KMS-11 (cell line): ENCODE data around the gene TNNI2.

Experiments used
- H2AFZ ChIP-seq: fragments of 200-600 bp; sonication (generic); 2 replicates; pipeline ENCODE4 v1.6.1; 2016; ENCODE audit warnings: antibody characterized with exemption, mixed run types, low read depth
- H3K27ac ChIP-seq: fragments of 200-600 bp; sonication (generic); 2 replicates; pipeline ENCODE4 v1.6.1; 2016; ENCODE audit warnings: mild to moderate bottlenecking, mixed run types
- H3K27me3 ChIP-seq: fragments of 200-600 bp; sonication (generic); 2 replicates; pipeline ENCODE4 v1.6.1; 2017; ENCODE audit warnings: mild to moderate bottlenecking, low read depth, mixed run types, moderate library complexity; ENCODE audit not compliant: insufficient read depth
- H3K36me3 ChIP-seq: fragments of 200-600 bp; sonication (generic); 2 replicates; pipeline ENCODE4 v1.6.1; 2017; ENCODE audit warnings: mild to moderate bottlenecking, mixed run types; ENCODE audit not compliant: insufficient read depth
- H3K4me1 ChIP-seq: fragments of 200-600 bp; sonication (generic); 2 replicates; pipeline ENCODE4 v1.6.1; 2016; ENCODE audit warnings: mild to moderate bottlenecking, low read depth, mixed run types; ENCODE audit not compliant: poor library complexity, severe bottlenecking
- H3K4me2 ChIP-seq: fragments of 200-600 bp; sonication (generic); 2 replicates; pipeline ENCODE4 v1.7.0; 2016; ENCODE audit warnings: mild to moderate bottlenecking, mixed run types
- H3K4me3 ChIP-seq: fragments of 200-600 bp; sonication (generic); IDR thresholded peaks from 2 replicates; pipeline ENCODE4 v1.6.1; 2017; ENCODE audit warnings: low read depth, low read length, mixed read lengths; ENCODE audit not compliant: insufficient read depth
- H3K79me2 ChIP-seq: fragments of 200-600 bp; sonication (generic); 2 replicates; pipeline ENCODE4 v1.6.1; 2016; ENCODE audit warnings: low read depth, mixed run types; ENCODE audit not compliant: insufficient read depth
- H3K9ac ChIP-seq: fragments of 200-600 bp; sonication (generic); 2 replicates; pipeline ENCODE4 v1.6.1; 2016; ENCODE audit warnings: mild to moderate bottlenecking, mixed run types
- H4K20me1 ChIP-seq: fragments of 200-600 bp; sonication (generic); 2 replicates; pipeline ENCODE4 v1.6.1; 2016; ENCODE audit warnings: mild to moderate bottlenecking, mixed run types; ENCODE audit not compliant: insufficient read depth
- TF ChIP-seq, protein P1 (sequence below): fragments of 200-600 bp; sonication (generic); conservative IDR thresholded peaks from 2 replicates; pipeline ENCODE4 v1.6.1; 2017; ENCODE audit warnings: low read depth, mild to moderate bottlenecking, antibody characterized with exemption, low read length, moderate library complexity, mixed read lengths

Gene TNNI2

DNA sequence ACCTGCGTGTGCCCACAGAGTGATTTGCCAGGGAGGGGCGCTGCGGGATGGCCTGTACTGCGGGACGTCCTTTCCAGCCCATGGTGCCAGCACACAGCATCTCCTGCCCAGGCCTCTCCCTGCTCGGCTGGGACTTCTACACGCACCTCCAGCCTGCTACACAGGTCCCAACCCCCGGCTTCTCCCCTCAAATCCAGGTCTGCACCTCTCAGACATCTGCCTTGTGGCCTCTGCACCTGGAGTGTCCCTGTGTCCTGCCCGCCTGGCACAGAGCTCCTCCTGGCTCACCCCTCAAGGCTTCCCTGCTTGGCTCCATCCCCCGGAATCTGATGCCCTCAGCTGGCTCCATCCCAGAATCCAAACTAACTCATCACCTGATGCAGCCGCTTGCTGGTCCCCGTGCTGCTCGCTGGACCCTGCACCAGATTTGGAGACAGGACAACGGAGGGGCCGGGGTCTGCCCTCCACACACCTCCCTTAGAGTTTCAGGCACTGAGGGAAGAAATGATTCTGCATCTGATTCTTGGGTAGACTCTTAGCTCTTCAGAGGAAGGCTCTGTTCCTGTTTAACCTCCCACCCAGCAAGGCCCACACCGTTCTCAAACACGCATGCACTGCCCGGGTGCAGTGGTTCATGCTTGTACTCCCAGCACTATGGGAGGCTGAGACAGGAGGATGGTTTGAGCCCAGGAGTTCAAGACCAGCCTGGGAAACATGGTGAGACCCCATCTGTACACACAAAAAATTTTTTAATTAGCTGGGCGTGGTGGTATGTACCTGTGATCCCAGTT lies 10.1 kb downstream of the TNNI2 start:
- H3K4me2 ChIP-seq, result no peak overlapping the region
- TF ChIP-seq, protein P1, sequence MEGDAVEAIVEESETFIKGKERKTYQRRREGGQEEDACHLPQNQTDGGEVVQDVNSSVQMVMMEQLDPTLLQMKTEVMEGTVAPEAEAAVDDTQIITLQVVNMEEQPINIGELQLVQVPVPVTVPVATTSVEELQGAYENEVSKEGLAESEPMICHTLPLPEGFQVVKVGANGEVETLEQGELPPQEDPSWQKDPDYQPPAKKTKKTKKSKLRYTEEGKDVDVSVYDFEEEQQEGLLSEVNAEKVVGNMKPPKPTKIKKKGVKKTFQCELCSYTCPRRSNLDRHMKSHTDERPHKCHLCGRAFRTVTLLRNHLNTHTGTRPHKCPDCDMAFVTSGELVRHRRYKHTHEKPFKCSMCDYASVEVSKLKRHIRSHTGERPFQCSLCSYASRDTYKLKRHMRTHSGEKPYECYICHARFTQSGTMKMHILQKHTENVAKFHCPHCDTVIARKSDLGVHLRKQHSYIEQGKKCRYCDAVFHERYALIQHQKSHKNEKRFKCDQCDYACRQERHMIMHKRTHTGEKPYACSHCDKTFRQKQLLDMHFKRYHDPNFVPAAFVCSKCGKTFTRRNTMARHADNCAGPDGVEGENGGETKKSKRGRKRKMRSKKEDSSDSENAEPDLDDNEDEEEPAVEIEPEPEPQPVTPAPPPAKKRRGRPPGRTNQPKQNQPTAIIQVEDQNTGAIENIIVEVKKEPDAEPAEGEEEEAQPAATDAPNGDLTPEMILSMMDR, result no peak
- H3K36me3 ChIP-seq, result no peaks in the 10 kb centered on the region
- no peak overlapping the region for H3K4me3 ChIP-seq
- no peaks in the 10 kb centered on the region for H3K79me2 ChIP-seq
- H3K9ac ChIP-seq, result no peak overlapping the region
- H2AFZ ChIP-seq, result no peak overlapping the region
- H3K4me1 ChIP-seq, result peaks cover 31% of the 10 kb centered on the region
- no peak overlapping the region for H3K27ac ChIP-seq
- no peaks in the 10 kb centered on the region for H4K20me1 ChIP-seq
- H3K27me3 ChIP-seq, result peaks cover 64% of the 10 kb centered on the region

DNA sequence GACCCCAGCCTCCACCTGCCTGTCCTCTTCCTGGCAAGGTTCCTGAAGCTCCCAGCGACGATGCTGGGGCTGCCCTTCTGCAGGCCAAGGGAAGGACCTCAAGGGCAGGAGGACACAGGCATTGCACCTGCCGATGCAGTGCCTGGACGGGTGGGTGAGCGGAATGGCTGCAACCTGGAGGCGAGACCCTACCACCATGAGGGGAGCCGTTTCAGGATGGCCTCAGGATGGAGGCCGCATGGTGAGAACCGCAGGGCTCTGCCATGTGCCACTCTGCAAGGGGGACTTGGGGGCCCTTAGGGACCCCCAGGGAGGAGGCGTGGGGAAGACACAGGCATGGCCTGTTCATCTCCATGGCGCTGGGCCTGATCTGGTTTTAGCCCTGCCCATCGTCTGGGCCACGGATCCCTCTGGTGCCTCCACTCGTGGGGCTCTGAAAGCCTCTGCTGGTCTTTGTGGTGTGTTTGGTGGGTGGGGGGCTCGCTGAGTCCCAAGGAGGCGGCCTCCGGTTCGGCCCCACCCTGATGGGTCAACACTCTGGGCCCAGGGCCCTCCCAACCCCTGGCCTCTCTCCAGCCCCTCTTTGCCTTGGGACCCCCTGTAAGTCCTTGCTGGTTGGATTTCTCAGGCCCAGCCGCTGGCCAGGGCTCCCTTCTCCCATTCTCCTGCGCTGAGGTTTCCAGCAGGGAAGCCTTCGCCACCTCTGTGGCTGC lies 12.8 kb downstream of the TNNI2 start:
- peaks cover 61% of the 10 kb centered on the region for H3K27me3 ChIP-seq

DNA sequence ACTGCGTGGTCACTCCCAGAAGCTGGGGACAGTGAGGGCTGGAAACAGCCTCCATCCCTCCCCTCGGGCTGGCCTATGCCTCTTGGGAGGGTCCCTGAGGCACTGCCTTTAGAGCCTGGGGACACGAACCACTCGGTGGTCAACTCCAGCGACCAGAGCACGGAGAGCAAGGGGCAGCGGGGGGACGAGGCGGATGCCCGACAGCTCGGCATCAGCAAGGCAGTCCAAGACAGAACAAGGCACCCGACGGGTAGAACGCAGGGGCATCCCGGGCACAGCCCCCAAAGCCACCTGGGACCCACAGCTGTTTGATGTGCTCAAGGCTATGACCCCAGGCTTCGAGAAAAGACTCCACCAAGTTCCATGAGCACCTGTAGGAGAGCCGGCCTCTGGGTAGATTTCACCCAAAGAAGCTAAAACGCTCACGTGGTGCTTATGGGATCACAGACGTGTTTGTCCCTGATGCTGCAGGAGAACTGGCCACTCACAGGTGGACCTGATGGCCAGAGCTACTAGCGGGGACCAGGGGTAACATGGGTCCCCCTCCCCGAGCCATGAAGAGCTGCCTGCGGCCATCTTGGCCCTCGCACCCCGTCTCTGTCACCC lies 13.6 kb downstream of the TNNI2 start:
- Histone ChIP-seq H4K20me1 (no peaks in the 10 kb centered on the region), H3K27me3 (peaks cover 62% of the 10 kb centered on the region), H3K4me2 (peak overlapping the region; percentile 86), H3K9ac (peak overlapping the region; percentile 25; the same call in 1 of the 2 replicates), H3K79me2 (no peaks in the 10 kb centered on the region), H3K27ac (peak overlapping the region; percentile 56), H3K4me3 (no peak overlapping the region), H3K4me1 (peaks cover 35% of the 10 kb centered on the region), H3K36me3 (no peaks in the 10 kb centered on the region), H2AFZ (peak overlapping the region; percentile 47; the same call in 1 of the 2 replicates)
- TF ChIP-seq, protein P1, result no peak

More for the DNA sequence above, 12.8 kb downstream of the TNNI2 start:
- Histone ChIP-seq H3K27ac (peak overlapping the region; percentile 56), H3K4me1 (peaks cover 35% of the 10 kb centered on the region), H2AFZ (no peak overlapping the region), H3K9ac (no peak overlapping the region), H4K20me1 (no peaks in the 10 kb centered on the region), H3K4me3 (no peak overlapping the region), H3K79me2 (no peaks in the 10 kb centered on the region), H3K4me2 (peak overlapping the region; percentile 86; the same call in 1 of the 2 replicates), H3K36me3 (no peaks in the 10 kb centered on the region)
- TF ChIP-seq, protein P1, result no peak

DNA sequence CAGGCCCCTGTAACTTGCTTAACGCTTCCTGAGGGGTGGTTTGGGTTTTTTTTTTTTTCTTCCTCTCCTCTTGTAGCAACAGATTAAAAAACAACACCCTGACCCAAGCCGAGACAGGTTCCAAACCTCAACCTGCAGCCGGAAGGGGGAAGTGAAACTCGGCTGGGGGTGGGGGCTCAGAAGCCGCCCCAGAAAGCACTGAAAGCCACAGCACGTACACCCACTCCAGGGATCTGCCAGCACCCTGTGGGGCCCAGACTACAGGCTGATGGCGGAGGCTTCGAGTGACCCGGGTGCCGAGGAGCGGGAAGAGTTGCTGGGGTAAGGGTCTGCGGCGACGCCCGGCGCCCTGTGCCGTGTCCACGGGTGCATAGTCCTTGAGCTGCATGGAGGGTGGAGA lies 14.1 kb downstream of the TNNI2 start, which contains the start of gene LSP1:
LSP1 (plus strand) TSS at position 208 of the 400 bp plus-strand sequence; CDS start at position 269, 61 bp downstream.
- H2AFZ ChIP-seq, result peak within 1 kb of the TSS; percentile 47
- H3K79me2 ChIP-seq, result no peaks in the 10 kb centered on the region
- H4K20me1 ChIP-seq, result no peaks in the 10 kb centered on the region
- H3K36me3 ChIP-seq, result no peaks in the 10 kb centered on the region
- H3K9ac ChIP-seq, result peak within 1 kb of the TSS; percentile 25; the same call in 1 of the 2 replicates
- H3K4me3 ChIP-seq, result no peak within 1 kb of the TSS
- H3K4me1 ChIP-seq, result peaks cover 35% of the 10 kb centered on the region
- H3K4me2 ChIP-seq, result peak within 1 kb of the TSS; percentile 86
- TF ChIP-seq, protein P1, result no peak
- H3K27me3 ChIP-seq, result peaks cover 61% of the 10 kb centered on the region
- peak within 1 kb of the TSS; percentile 56 for H3K27ac ChIP-seq
